ENCODE measurements around the gene ARAP1.

ARAP1 gene

GRCh38 chr11:72652873-72653630 lies 99.2 kb downstream of the ARAP1 start:
- DNase-seq = no peak

GRCh38 chr11:72652133-72652532 lies 100.1 kb downstream of the ARAP1 start:
- DNase-seq = no peak

- no peak for DNase-seq
Measured at GRCh38 chr11:72649215-72649976, 102.8 kb downstream of the ARAP1 start.

- DNase-seq = no peak
Measured at GRCh38 chr11:72648384-72649136, 103.6 kb downstream of the ARAP1 start.

GRCh38 chr11:72647882-72648281 lies 104.3 kb downstream of the ARAP1 start:
- no peak for DNase-seq

- DNase-seq = no peak
Measured at GRCh38 chr11:72646472-72646871, 105.7 kb downstream of the ARAP1 start.

DNA sequence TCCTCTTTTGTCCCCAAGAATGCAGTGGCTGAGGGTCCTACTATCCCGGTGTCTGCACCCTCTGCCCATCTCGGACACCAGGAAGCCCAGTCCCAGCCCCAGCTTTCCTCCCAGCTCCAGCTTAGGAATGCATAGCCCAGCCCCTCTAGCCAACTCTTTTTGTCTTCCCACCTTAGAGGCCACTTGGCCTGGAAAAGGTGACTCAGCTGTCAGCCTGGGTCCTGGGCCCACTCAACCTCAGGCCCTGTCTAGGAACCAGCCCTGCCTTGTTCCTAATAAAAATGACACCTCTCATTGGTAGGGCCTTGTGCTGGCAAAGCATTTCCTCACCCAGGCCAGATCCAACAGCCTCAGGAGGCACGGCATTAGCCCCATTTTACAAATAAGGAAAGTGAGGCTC lies 106.2 kb downstream of the ARAP1 start:
- no peak for DNase-seq

DNA sequence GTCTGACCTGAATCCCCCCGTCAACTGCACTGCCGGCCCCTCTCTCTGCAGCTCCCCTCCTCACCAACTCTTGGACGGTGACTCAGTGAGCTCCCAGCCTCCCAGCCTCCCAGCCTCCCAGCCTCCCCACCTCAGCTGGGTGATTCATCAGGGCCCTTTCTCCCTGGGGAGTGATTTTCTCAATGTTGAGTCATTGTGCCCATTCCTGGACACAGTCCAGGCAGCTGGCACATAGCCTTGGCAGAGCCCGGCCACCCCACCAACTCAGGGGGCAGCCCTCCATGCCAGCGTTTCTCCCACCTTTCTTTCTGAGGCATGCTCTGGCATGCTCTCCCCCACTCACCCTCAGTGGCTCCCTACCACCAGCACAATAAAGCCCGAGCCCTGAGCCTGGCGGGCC lies 108.7 kb downstream of the ARAP1 start:
- DNase-seq = no peak

DNA sequence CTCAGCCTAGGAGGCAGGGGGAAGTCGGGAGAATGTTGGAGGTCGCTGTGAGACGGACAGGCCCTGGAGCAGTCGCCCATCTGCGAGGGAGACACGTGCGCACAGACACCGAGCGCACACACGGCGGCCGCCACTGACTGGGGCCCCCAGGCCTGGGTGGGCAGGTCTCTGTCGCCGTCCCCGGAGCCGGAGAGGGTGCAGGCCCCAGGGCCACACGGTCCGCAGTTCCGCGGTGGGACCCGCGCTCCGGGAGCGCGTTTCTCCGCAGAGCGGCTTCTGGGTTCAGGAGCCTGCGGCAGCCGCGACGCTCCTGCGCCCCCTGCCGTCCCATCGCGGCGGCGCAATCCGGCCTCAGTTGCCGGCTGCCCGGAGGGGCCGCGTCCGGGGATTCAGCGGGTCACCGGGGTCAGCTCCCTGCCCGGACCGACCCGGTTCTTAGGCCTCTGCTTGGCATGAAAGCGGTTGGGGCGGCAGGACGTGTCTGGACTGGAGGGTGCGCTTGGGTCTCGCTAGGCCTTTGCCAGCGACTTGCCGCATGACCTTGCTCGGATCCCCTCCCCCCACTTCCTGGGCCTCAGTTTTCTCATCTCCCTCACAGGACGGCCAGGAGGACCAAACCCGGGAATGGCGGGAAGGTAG lies 109.2 kb downstream of the ARAP1 start:
- peak; percentile 62 for DNase-seq

GRCh38 chr11:72642043-72642883 lies 109.9 kb downstream of the ARAP1 start:
- DNase-seq = peak; percentile 16

GRCh38 chr11:72641522-72642042 lies 110.6 kb downstream of the ARAP1 start:
- DNase-seq = no peak

DNA sequence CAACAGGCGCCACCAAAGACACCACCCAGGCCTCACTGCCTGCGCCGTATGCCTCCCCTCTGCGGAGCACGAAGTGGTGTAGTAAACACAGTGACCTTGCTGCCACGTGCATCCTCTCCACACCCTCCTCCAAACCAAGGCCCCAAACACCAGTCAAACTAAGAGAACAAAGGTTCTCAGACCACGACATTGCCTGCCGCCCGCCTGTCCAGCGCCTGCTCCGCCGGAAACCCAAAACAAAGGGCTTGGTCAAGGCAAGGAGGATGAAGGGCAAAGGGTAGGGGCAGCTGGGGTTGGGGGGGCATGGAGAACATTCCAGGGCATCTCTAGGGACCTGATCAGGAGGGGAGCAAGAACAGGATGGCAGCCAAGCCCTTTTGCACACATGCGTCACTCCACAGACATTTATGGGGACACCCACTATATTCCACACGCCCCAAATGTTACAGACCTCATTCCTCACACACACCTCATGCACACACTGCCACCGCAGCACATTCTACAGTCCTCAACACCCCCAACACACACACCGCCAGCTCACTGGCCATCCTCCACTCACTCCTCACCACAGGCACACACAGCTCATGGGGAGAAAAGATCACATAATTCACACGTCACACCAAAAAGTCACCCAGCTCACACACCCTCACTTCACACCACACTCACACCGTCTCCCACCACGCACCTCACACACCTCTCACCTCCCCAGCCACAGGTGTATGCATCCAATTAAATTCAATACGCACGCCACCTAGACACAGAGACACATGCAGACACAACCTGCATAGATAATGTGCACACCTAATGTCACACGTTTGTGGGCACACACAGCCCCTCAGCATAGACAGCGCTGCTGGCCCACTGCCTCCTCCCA lies 112.5 kb downstream of the ARAP1 start:
- no peak for DNase-seq

DNA sequence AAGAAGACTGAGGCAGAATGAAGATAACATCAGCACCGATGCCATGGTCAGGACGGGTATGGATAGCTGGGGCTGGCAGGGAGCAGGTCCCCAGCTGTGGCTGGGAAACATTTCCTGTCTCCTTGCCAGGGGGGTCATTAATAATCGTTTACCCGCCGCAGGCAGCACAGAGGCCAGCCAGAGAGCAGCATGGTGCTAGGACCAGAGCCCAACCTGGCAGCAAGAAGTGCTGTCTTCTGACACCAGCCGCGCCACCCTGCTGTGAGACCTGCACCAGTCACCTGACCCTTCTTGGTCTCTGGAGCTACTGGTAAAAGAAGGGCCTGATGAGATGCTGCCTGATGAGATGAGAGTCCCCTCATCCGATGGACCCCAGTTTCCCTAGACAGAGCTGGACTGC lies 114.3 kb downstream of the ARAP1 start:
- DNase-seq = no peak

DNA sequence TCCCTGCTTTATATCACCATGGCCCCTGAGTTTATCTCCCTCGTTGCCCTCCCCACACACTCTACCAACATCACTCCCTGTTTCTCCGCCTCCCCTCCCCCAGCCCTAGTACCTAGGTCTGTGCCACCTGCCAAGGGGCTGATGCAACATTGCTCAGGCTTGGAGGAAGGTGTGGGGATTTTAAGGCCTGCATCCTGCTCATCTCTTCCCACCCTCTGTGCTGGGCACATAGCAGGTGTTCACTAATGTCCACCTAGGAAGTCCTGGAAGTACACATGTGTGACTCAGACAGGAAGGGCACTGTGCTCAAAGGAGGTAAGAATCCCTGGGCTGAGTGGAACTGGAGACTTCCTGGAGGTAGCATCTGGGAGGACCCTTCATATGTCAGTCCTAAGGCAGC lies 115.0 kb downstream of the ARAP1 start:
- DNase-seq = no peak

DNA sequence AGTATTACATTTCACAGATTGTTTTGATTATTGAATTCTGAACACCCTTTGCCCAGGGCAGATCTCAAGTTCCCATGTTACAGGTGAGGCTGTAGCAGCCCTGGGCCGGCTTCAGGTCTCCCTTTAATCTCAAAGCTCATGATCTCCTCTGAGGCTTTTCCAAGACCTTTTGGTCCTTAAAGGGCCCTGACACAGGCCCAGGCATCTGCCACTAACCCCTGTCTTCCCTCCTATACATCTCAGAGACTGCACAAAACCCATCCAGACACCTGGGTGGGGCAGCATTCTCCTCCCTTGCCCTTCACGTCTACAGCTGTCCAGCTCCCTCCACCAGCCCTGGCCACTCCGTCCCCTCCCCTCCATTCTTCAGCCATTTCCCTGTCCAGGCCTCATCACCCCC lies 115.8 kb downstream of the ARAP1 start:
- DNase-seq = no peak

- DNase-seq = no peak
Measured at GRCh38 chr11:72635933-72636332, 116.3 kb downstream of the ARAP1 start.

DNA sequence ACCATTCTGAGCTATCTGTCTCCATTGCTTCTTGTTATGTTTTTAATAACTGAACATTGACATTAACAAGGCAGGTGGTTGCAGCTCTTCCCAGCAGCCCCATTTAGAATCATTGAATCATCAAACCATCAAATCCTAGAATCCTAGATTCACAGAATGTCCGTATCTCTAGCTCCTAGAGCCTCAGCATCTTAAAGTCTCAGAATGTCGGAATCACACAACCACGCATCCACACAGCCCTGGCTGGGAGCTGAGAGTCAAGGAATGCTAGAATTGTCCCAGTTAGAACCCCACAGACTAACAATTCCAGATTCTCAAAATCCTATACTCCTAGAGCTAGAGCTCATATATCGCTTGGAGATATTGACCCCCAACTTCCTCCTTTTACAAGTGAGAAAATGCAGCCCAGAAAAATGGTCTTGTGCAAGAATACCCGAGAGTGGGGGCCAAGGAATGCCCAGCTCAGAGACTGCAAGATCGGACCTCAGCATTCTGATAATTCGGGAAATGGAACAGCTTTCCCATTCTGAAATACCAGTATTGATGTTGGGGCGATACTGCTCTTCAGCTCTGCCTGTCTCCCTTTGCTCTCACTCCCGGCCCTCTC lies 116.8 kb downstream of the ARAP1 start:
- no peak for DNase-seq

All from stimulated activated CD4-positive, alpha-beta T cell treated with anti-CD3 and anti-CD28 coated beads, Interleukin-4, amount 100 ng/mL, for 24 hours (primary cell).